Type B pancreatic cell (in vitro differentiated cells): ENCODE results near the gene PITX3. TPM values are rescaled to one million over a fixed set of nuclear protein-coding genes. Genes with fewer than 3 reads are reported as not detected.

Source experiments
- DNase-seq: peaks from one replicate; pipeline ENCODE4 v3.0.0; 2021; ENCODE audit warnings: mixed read lengths; ENCODE audit not compliant: unreplicated experiment; ENCODE audit errors: extremely low spot score
- H3K27ac Mint-ChIP-seq: 2 replicates; pipeline ENCODE4 v1.8.0; 2021; ENCODE audit warnings: mild to moderate bottlenecking, mixed read lengths
- H3K27me3 Mint-ChIP-seq: 2 replicates; pipeline ENCODE4 v1.8.0; 2021; ENCODE audit warnings: mixed read lengths
- H3K36me3 Mint-ChIP-seq: 2 replicates; pipeline ENCODE4 v1.8.0; 2021; ENCODE audit warnings: mixed read lengths
- H3K4me1 Mint-ChIP-seq: one replicate; pipeline ENCODE4 v1.8.0; 2021; ENCODE audit warnings: mixed read lengths; ENCODE audit not compliant: unreplicated experiment
- H3K4me3 Mint-ChIP-seq: 2 replicates; pipeline ENCODE4 v1.8.0; 2021; ENCODE audit warnings: mild to moderate bottlenecking, mixed read lengths
- H3K9me3 Mint-ChIP-seq: 2 replicates; pipeline ENCODE4 v1.8.0; 2021; ENCODE audit warnings: mixed read lengths
- total RNA-seq: library from RNA; stranded (reverse); gene quantifications from 2 replicates; pipeline ENCODE4 v1.2.1, GENCODE V29; 2021; ENCODE audit warnings: low replicate concordance
- TF ChIP-seq, protein P1 (sequence below): fragments of 200-600 bp; sonication (generic); conservative IDR thresholded peaks from 2 replicates; pipeline ENCODE4 v1.5.0; 2021; ENCODE audit warnings: antibody characterized with exemption, mild to moderate bottlenecking

Gene PITX3
- total RNA-seq, 1 donor from 2014 or later = 0.34 TPM

DNA sequence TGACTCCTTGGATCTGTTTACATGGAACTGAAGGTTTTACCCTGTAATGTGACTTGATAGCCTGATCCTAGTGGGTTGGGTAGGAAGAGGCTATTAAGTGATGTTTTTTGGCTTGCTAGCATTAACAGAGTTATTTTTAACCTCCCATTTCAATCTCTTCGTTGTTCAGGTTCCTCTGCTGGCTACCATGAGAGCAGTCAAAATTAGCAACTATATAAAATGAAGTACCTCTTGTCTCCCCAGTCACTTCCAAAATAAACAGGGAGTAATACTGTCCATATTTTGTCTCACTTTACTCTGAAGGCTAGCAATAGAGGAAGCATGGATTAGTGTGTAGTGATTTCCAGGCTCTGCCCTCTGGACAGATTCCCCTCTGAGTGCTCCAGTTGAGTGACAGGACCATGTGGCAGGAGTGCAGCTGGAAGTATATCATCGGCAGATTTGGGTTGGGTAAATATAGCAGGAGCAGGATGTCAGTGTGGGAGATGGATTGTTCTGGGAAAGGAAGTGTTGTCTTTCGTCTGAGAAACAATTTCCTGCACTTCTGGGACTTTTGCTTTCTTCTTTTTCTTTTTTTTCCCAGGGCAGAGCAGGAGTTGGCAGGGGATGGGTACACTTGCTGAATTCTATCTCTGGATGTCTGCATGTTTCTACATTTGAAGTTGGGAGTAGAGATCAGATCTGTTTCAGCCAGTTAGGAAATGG lies 39.2 kb upstream of the PITX3 start:
- H3K27ac Mint-ChIP-seq = peak overlapping the region; percentile 39
- peaks cover 30% of the 10 kb centered on the region for H3K4me1 Mint-ChIP-seq
- DNase-seq = no peak
- H3K27me3 Mint-ChIP-seq = no peaks in the 10 kb centered on the region
- H3K36me3 Mint-ChIP-seq = peaks cover 15% of the 10 kb centered on the region
- H3K9me3 Mint-ChIP-seq = no peaks in the 10 kb centered on the region
- TF ChIP-seq, protein P1, sequence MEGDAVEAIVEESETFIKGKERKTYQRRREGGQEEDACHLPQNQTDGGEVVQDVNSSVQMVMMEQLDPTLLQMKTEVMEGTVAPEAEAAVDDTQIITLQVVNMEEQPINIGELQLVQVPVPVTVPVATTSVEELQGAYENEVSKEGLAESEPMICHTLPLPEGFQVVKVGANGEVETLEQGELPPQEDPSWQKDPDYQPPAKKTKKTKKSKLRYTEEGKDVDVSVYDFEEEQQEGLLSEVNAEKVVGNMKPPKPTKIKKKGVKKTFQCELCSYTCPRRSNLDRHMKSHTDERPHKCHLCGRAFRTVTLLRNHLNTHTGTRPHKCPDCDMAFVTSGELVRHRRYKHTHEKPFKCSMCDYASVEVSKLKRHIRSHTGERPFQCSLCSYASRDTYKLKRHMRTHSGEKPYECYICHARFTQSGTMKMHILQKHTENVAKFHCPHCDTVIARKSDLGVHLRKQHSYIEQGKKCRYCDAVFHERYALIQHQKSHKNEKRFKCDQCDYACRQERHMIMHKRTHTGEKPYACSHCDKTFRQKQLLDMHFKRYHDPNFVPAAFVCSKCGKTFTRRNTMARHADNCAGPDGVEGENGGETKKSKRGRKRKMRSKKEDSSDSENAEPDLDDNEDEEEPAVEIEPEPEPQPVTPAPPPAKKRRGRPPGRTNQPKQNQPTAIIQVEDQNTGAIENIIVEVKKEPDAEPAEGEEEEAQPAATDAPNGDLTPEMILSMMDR = no peak
- H3K4me3 Mint-ChIP-seq = peak overlapping the region; percentile 29

DNA sequence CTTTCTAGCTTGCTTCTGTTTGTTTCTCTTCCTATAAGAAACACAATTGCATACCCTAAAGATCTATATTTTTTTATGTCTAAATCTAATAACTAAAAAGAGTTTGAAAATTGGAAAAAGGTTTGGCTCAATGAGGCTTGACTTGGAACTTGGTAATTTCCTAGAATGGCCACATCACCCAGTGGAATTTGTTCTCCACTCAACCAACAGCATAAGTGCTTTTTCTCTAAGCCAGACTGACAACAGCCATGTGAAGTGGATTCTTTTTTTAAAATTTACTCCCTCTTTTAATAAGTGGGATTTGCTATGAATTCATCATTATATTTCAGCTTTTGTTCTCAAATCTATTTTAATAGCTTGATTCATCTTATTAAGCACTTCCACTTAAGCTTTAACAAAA lies 37.8 kb upstream of the PITX3 start:
- H3K4me1 Mint-ChIP-seq = peaks cover 30% of the 10 kb centered on the region
- H3K36me3 Mint-ChIP-seq = peaks cover 15% of the 10 kb centered on the region
- TF ChIP-seq, protein P1 = no peak

DNA sequence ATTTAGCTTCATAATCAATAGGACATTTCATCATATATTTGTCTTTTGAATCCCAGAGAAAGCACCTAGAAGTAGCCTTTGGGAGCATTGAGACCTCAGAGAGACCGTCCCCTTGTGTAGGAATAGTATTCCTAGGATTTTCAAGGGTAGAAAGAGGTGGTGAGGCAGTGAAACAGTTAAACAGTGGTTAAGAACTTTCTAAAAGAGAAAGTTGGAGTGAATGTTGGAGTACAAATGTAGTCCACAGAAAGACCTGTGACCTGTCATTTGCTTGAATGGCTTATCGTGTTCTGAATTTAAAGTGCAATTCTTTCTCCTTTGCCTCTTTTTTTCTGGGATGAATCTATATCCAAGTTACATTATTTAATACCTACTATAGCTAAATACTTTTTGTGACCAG lies 34.0 kb upstream of the PITX3 start:
- H3K4me3 Mint-ChIP-seq = no peak overlapping the region
- H3K9me3 Mint-ChIP-seq = no peaks in the 10 kb centered on the region
- H3K27ac Mint-ChIP-seq = no peak overlapping the region
- H3K27me3 Mint-ChIP-seq = no peaks in the 10 kb centered on the region
- TF ChIP-seq, protein P1 = no peak
- peaks cover 11% of the 10 kb centered on the region for H3K36me3 Mint-ChIP-seq
- no peak for DNase-seq
- H3K4me1 Mint-ChIP-seq = peaks cover 13% of the 10 kb centered on the region

More for the DNA sequence above, 37.8 kb upstream of the PITX3 start:
- Mint-ChIP-seq H3K27me3 (no peaks in the 10 kb centered on the region), H3K4me3 (no peak overlapping the region), H3K27ac (no peak overlapping the region), H3K9me3 (no peaks in the 10 kb centered on the region)
- no peak for DNase-seq

DNA sequence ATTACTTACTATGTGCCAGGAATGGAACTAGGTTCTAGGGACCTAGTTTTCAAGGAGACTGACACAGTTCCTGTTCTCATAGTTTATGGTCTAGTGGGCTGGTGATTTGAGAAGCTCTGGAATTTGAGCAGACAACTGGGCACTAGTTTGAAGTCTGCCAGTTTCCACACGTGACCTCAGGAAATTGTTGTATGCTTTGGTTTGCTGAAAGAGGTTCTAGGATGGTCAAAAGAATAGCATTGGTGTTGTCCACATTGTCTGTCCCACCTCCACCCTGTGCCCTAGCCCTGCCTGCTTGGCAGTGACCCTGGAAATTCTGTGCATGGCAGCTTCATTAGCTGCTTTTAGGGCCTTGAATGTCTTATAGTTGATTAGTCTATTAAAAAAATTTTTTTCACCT lies 32.8 kb upstream of the PITX3 start:
- no peaks in the 10 kb centered on the region for H3K9me3 Mint-ChIP-seq
- peaks cover 14% of the 10 kb centered on the region for H3K36me3 Mint-ChIP-seq
- no peak overlapping the region for H3K27ac Mint-ChIP-seq

DNA sequence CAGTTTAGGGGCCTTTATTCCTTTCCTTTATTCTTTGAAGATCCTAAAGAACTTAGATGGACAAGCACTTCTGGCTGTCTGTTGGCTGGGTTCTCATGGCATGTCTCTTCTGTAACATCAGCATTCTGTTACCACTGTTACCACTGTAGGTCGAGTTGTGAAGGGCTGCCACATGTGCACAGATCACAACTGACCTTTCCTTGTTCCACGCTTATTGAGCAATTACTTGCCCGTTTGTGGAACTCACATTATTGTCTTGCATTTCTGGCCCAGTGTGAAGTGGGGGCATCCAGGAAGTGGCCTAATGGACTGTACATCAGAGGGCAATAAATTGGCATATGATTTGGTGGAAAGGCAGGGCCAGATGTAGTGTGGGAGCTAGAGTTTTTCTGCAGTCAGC lies 27.7 kb upstream of the PITX3 start:
- Mint-ChIP-seq H3K9me3 (no peaks in the 10 kb centered on the region), H3K4me1 (peaks cover 8% of the 10 kb centered on the region), H3K36me3 (peaks cover 28% of the 10 kb centered on the region), H3K4me3 (no peak overlapping the region), H3K27me3 (no peaks in the 10 kb centered on the region), H3K27ac (no peak overlapping the region)
- TF ChIP-seq, protein P1 = no peak
- DNase-seq = no peak

More for the DNA sequence above, 32.8 kb upstream of the PITX3 start:
- Mint-ChIP-seq H3K27me3 (no peaks in the 10 kb centered on the region), H3K4me1 (peaks cover 6% of the 10 kb centered on the region), H3K4me3 (no peak overlapping the region)
- TF ChIP-seq, protein P1 = no peak
- DNase-seq = no peak
